H1 (cell line): ENCODE results near the gene PPP2R5B. TPM values are rescaled to one million over a fixed set of nuclear protein-coding genes. Genes with fewer than 3 reads are reported as not detected.

Source experiments
- CBX5 ChIP-seq: fragments of 300-800, 300-1000 bp; sonication (generic); IDR thresholded peaks from 2 replicates; pipeline ENCODE4 v1.7.1; 2016; ENCODE audit warnings: antibody characterized with exemption, low read length, low read depth
- CHD1 ChIP-seq: IDR thresholded peaks from 2 replicates; pipeline ENCODE4 v1.6.1; 2012; ENCODE audit warnings: low read depth, low read length, improper control_type of control experiment
- CHD2 ChIP-seq: IDR thresholded peaks from 2 replicates; pipeline ENCODE4 v1.6.1; 2012; ENCODE audit warnings: low read length, improper control_type of control experiment
- CTBP2 ChIP-seq: IDR thresholded peaks from 2 replicates; pipeline ENCODE4 v1.7.0; 2011; ENCODE audit warnings: borderline replicate concordance, mild to moderate bottlenecking, moderate library complexity, mixed read lengths, low read length; ENCODE audit not compliant: insufficient read depth, insufficient read length
- EP300 ChIP-seq, 2 experiments: IDR thresholded peaks; 1 replicate in 1 of 2; 2 replicates in 1 of 2; pipeline ENCODE4 v1.6.1; 2011 to 2012; ENCODE audit warnings: low read depth in 2 of 2, low read length in 2 of 2, mild to moderate bottlenecking in 2 of 2, borderline replicate concordance in 1 of 2, inconsistent platforms in 1 of 2, moderate library complexity in 1 of 2
- SP2 ChIP-seq: IDR thresholded peaks from 2 replicates; pipeline ENCODE4 v1.6.1; 2012; ENCODE audit warnings: mild to moderate bottlenecking, low read length, inconsistent platforms
- TEAD4 ChIP-seq: IDR thresholded peaks from 2 replicates; pipeline ENCODE4 v1.6.1; 2012; ENCODE audit warnings: low read depth, low read length, inconsistent platforms, mixed read lengths
- polyA plus RNA-seq, 7 experiments: library from polyadenylated mRNA; depleted of rRNA in 3 of 7; stranded (reverse) in 5 of 7; unstranded in 2 of 7; fragments of >200 nt in 5 of 7; fragments of 200-250 nt in 2 of 7; gene quantifications; 1 replicate in 5 of 7; 2 replicates in 1 of 7; 4 replicates in 1 of 7; pipeline versions ENCODE4 v1.2.1 to v1.2.3, GENCODE V29; 2011 to 2013; ENCODE audit warnings: missing spikeins in 2 of 7, mixed read lengths in 2 of 7
- total RNA-seq: library from RNA; stranded (reverse); fragmentation: NEBNext Ultra II Directional; extraction: Animal tissue kit (Norgen Biotek cat#: 25700); gene quantifications from 2 replicates; pipeline ENCODE4 v1.2.1, GENCODE V29; 2021
- TF ChIP-seq, protein P1 (sequence below): IDR thresholded peaks from 2 replicates; pipeline ENCODE4 v1.6.1; 2012; ENCODE audit warnings: inconsistent platforms

The PPP2R5B gene
- total and polyA plus RNA-seq, 2 of the 8 experiments (the other 6 are each of a cell fraction or from before 2014, with no cell fraction given): 4.9 to 5.1 TPM

DNA sequence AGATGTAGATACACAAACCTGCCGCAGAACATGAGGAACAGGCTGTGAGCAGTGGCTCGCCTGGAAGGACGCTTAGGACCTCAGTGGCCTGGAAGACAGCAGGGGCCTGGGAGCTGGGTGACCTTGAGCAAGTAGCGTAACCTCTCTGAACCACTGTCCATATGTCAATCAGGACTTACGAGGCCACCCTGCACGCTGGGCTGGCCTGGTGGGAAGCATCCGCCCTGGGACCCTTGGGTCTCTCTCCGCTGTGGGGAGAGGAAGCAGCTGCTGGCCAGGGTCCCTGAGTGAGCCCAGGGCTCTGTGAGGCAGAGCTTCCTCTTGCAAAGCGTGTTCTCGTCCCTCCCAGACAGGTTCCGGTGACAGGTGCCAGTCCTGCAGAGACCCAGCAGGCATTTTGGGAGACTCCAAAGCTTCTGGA lies 32.1 kb upstream of the PPP2R5B start (continued):
- TF ChIP-seq CTBP2 (no peak), EP300 (IDR thresholded peaks at IDR 0.05; ENCODE audit: borderline replicate concordance in 1 of 2, low read depth in 2 of 2, low read length in 2 of 2) (no peak), SP2 (no peak), TEAD4 (no peak), CHD1 (no peak), CBX5 (no peak), CHD2 (no peak)
- TF ChIP-seq, protein P1, sequence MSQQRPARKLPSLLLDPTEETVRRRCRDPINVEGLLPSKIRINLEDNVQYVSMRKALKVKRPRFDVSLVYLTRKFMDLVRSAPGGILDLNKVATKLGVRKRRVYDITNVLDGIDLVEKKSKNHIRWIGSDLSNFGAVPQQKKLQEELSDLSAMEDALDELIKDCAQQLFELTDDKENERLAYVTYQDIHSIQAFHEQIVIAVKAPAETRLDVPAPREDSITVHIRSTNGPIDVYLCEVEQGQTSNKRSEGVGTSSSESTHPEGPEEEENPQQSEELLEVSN: no peak
- TF ChIP-seq, all 59 proteins: peak for 0
